GM08714 (cell line): ENCODE measurements around the gene BNC2.

ENCODE experiments used
- H3K4me3 ChIP-seq: fragments of 200-500 bp; sonication (Bioruptor generic); 2 replicates; pipeline ENCODE4 v1.5.1; 2014; ENCODE audit warnings: mild to moderate bottlenecking, low read length, inconsistent platforms
- ZNF274 ChIP-seq: IDR thresholded peaks from 2 replicates; pipeline ENCODE4 v1.6.1; 2012; ENCODE audit warnings: mild to moderate bottlenecking, low read depth, low read length

BNC2 gene

DNA sequence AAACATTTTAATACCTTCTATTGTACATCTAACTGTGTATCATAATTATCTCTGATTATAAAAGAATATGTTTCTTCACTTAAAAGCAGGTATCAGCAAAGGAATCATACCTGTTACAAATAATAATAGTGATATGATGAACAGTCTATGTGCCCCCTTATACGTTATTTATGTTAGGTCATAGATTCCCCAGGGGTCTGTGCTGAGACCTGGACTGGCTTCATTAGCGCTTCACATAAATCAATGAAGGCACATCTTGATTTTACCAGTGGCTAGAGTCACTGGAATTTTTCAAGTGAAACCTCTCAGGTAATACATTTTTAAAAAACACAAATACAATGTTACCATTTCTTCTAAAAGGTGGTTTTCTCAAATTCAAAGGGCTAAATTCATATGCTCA is 275.2 kb downstream of the BNC2 start:
- no peak for TF ChIP-seq ZNF274
- H3K4me3 ChIP-seq, result no peak overlapping the region

DNA sequence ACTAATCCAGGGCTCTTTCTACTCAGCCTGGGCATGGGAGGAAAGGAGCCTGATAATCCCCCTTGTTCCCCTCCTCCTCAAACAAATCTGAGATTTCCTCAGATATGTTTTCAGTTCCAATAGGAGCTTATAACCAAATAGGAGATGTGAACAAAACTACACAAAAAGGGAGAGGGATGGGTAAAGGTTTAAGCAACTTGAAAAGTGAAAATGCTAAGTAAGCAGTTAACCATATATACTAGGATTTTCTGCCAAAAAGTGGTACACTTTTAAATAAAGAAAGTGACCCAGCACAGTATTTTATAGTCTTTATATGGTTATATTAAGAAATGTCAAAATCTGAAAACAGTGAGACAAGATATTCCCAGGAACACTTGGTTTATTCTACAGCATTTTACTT is 275.7 kb downstream of the BNC2 start:
- no peak overlapping the region for H3K4me3 ChIP-seq
- TF ChIP-seq ZNF274, result no peak

DNA sequence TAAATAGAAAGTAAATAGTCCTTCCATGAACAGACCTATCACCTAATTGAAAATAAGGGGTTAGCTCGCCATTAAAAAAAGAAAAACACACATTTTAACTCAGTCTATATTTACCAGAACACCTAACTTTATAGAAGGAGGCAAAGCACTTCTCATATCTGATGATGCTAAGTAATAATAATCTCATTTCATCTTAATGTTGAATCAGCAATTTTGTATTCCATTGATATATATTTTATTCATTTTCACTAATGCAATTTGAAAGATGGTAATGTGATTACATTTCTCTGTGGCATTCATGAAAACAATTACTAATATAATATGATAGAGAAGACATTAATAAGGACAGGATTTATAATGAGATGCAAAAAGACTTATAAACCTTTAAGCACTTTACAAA is 276.7 kb downstream of the BNC2 start:
- TF ChIP-seq ZNF274, result no peak
- no peak overlapping the region for H3K4me3 ChIP-seq

DNA sequence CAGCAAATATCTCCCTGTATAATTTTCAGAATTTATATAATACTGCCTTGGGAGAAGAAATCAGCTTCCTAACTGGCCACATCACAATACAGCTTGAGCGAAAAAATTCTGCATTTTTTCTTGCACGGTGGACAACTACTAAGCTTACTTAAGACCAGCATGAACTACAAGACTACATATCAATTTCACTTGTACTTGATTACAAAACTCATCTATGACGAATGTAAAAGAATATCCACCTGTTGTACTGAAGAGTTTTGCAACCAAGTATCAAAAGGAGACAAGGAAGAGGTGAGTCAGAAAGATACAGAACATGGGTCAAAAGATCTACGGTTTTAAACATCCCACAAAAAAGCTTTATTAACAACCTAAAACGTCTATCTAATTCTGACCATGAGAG is 279.4 kb downstream of the BNC2 start:
- TF ChIP-seq ZNF274, result no peak
- H3K4me3 ChIP-seq, result no peak overlapping the region

DNA sequence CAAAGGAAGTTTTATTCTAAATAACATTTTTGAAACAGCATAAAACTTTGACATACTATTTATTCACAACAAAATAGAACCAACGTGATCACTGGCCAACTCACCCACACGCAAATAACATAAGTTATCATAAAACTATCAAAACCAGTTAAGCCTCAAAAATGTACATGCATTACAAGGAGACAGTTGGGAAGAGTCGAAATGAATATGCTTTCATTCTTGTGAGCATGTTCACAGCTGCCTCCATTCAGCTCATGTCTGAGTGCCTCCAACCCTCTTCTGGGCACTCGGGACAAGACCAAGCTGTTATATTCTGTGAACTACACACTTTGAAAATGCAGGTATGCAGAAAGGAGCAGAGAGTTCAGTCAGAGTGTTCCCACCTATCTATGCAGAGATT is 284.9 kb downstream of the BNC2 start:
- TF ChIP-seq ZNF274, result no peak
- no peak overlapping the region for H3K4me3 ChIP-seq

DNA sequence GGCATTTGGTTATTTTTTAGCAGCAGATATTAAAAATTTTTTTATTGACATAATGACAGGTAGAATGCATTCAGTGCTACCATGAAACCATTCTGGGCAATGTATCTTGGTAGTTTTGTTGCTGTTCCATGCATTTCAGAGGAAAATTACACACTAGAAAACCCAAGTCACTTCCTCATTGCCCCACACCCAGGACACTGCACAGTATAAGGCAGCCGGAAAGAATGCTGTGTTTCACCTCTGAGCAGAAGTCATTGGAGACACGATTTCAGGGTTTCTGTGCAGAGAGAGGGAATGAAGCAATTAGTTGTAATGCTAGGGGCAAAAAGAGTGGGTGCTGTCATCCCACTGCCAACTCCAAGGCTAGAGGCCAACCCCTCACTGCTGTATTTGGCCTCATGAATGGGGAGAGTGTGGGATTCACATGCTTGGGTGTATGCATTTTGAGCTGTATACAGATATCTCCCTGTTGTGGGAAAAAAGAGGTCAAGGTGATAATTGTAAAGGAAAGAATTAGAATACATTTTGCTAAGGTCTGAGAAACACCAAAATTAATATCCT is 290.5 kb downstream of the BNC2 start:
- H3K4me3 ChIP-seq, result no peak overlapping the region
- TF ChIP-seq ZNF274, result no peak

DNA sequence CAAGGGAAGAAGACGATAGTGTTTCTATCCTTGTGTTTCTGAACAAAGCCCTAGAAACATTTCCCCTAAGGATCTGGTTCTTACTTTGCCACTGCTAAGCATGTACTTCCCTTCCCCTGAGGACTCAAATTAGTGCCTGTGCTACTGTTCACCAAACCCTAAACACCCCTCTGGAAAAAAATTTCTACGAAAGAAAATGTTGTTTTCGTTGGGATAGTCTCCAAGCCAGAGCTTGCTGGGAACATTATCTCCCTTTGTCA is 294.6 kb downstream of the BNC2 start:
- no peak for TF ChIP-seq ZNF274
- H3K4me3 ChIP-seq, result no peak overlapping the region

DNA sequence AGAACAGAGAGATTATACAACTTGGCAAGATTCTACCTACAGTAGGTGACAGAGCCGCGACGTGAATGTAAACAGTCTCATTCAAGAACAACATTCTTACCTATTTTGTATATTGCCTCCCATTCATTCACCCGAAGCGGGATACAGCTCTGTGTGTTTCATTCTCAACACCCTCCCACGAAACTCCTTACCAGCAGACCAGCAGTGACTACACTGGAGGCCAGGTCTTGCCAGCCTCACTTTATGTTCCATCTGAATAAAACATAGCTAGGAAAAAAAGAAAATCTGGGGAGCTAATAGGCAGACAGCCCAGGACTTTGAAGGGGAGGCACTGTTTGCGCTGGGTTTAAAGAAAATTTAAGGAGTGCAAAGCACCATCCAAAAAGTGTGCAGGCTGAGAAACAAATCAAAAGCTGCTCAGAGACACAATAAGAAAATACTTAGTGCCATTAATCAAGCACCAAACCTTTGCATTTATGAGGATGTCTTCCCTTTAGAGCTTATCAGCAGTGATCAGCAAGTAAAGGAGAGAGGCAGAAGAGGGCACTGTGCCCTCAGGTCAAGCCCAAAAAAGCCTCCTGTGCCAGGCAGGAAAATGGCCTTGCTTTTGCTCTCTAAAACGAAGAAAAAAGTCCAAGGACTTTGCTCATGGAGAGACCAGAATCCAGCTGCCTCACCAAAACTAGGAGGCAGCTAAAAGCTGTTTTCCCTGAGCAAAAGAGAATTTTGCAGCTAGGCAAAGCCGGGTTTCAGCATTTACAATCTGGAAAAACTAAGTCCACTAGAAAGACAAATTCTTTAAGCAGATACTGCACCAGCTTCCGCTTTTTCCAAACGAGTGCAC is 295.1 kb downstream of the BNC2 start:
- no peak for TF ChIP-seq ZNF274
- H3K4me3 ChIP-seq, result no peak overlapping the region

DNA sequence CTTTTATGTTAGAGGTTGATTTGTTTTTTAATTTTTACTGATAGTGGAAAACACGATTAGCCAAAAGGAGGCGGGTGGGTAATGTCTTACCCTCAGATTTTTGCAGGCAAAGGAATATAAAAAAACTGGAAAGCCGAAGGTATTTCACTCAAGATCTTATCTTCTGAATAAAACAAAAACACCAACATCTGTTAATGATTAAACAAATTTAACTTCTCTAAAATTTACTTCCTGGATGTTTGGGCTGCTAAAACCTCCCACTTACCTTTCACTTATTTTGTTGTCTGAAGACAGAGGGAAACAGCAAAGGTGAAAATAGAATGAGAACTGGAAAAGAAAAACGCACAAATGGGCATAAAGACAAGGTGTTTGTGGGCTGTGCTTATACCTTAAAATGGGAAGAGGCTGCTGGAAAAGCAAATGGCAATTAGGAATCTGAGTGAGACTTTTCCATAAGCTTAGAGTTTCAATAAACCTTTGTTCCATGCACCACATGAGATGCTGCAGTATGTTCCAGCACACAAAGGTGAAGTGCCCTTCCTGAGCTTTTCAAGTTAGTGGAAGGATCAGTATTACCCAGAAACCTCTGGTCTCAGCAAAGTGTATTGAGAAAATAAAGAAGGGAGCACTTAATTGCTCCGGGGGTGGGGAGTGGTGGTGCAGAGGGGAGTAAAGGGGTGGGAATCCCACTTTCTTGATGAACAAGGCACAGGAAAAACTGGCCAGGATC is 298.3 kb downstream of the BNC2 start:
- no peak for TF ChIP-seq ZNF274
- H3K4me3 ChIP-seq, result no peak overlapping the region

DNA sequence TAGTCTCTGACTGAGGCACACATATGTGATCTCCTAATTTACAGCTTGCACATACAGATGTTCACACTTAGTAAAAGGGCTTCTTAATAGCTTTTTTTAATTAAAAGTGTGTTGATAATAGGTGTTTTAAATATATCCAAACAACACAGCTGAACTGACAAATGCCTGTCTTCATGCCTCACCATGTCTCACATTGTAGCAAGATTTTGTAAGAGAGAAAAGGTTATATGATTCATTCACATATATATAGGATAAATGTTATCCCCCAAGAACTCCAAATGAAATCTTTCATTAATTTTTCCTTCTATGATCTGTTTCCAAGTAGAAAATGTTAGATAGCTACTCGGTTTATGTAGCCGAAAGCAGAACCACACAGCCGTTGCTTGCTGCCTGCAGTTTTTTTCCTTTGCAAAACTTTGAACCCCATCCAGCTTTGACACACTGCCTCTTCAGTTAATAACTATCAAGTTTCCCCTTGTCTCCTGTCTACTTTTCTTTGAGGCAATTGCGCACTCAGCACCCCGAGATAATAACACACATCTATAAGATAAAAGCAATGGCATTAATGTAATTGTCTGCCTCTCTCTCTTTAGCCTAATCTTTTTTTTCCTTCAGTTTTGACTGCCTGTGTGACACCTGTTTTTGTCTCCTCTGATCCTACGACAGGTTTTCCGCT is 299.2 kb downstream of the BNC2 start:
- no peak for TF ChIP-seq ZNF274

DNA sequence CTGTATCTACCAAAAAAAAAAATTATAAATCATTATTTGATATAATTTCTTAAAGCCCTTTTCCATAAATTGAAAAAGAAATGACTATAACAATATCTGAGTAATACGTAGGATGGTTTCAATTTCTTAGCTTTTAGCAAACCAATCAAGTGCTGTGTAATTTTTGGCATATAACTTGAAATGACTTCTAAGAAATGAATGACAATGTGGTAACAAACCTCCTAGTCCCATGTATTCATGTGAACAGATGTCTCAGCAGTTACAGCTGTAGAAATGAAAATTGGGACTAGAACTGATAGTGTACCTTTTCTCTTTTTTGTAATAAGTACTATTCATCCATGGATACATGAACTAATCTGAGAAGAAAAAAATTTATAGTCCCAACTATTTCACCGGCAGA is 307.0 kb downstream of the BNC2 start:
- no peak for TF ChIP-seq ZNF274
- no peak overlapping the region for H3K4me3 ChIP-seq

More for the DNA sequence above, 299.2 kb downstream of the BNC2 start:
- H3K4me3 ChIP-seq, result no peak overlapping the region

DNA sequence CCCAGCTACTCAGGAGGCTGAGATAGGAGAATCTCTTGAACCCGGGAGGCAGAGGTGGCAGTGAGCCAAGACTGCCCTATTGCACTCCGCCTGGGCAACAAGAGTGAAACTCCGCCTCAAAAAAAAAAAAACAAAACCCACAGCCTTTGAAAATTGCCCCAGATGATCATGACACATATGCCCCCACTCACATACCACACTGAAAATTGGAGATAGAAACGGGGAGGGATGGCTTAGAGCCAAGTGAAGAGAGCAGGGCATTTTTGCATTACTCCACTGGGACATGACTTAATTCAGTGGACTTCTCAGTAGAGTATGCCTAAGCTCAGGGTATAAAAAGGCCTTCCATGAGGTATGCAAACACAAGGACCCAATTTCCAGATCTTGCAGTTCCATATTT is 309.3 kb downstream of the BNC2 start:
- no peak for TF ChIP-seq ZNF274
- no peak overlapping the region for H3K4me3 ChIP-seq

DNA sequence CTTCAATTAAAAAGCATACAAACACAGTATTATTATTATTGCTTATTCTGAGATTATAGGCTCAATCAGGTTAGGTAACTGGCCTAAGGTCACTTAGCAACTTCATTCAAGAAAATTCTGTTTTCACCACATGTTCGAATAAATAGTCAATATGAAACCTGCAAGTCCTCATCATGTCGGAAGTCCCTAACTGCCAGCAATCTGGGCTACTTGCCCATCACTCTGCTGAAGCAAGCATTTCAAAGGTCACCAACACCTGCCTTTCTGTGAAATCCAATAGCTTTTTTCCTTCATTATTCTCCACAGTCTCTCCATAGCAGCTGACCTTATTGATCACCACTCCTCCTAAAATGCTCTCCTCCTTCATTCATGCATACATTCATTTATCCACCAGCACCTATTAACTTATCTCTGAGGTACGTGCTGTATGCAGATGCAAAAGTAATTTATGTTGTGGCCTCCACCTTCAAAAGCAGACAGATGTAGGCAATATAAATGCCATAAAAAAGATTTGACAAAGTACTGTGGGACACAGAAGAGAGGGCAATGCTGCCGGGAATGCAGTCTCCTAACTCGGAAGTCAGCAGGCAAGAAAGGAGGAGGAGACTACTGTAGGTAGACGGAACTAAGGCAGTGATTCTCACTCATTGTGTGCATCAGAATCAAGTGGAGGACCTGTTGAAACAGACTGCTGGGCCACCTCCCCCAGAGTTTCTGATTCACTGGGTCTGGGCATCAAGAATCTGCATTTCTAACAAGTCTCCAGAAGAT is 310.9 kb downstream of the BNC2 start:
- no peak for TF ChIP-seq ZNF274
- no peak overlapping the region for H3K4me3 ChIP-seq

DNA sequence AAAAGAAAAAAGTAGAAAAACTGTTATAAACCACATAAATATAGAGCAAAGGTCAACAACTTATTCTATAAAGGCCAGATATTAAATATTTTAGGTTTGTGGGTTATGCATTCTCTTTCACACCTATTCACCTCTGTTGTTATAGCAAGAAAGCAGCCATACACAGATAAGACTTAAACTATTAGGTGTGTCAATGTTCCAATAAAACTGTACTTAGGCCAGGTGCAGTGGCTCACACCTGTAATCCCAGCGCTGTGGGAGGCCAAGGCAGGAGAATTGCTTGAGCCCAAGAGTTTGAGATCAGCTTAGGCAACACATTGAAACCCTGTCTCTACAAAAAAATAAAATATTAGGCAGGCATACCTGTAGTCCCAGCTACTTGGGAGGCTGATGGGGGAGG is 314.7 kb downstream of the BNC2 start:
- TF ChIP-seq ZNF274, result no peak
- H3K4me3 ChIP-seq, result no peak overlapping the region
